GM10248 (cell line): ENCODE data around the gene CA5A.

Experiments used
- CTCF ChIA-PET: fragments of 300-600 bp; sonication (Branson Sonifier 250); formaldehyde crosslinking; extraction: SDS; loops from one replicate; lab custom pipeline; 2021; ENCODE audit warnings: antibody characterized with exemption; lab: Yijun Ruan, JAX
- POLR2A ChIA-PET: fragments of 350-650 bp; sonication (Branson Sonifier 250); formaldehyde crosslinking; extraction: SDS; loops from one replicate; lab custom pipeline; 2020; ENCODE audit warnings: antibody characterized with exemption; lab: Yijun Ruan, JAX
- DNase-seq: peaks from one replicate; pipeline ENCODE4 v3.0.0; 2012; ENCODE audit errors: extremely low spot score
- TF ChIP-seq, protein P1 (sequence below): IDR thresholded peaks from 2 replicates; pipeline ENCODE4 v1.5.1; 2012; ENCODE audit warnings: mild to moderate bottlenecking, low read depth; ENCODE audit errors: extremely low read depth, missing control alignments, control extremely low read depth

CA5A gene

DNA sequence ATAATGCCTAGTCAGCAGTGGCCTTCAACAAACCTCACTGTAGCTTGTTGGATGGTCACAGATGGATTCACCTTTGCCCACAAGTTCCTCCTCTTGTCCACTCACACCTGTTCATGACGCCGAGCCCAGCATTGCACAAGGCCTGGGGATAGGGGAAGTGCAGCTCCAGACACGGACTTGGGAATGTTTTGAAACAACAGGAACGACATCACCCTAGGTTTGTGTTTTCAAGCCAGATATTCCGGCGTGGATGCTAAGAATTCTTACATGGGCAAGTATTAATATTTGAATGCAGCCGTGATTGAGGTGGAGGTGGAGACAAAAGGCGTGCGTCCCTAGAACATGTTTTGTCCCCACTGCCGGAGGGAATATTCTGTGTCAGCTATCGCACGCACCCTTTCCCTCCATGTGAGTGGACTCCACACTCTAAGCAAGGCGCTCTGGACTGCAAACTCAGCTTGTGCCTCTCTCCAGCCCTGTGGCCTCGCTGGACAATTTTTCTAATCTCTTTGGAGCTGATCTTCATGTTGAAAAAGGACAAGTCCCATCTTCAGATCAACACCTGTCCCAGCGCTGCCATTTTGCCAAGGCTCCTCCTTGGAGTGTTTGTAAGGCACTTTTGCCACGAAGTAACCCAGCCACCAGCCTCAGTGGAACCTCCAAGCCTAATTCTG lies 12.9 kb upstream of the CA5A start:
- ChIA-PET CTCF (interaction anchor here (1.1 to 3.9 kb wide), 5 partner anchors 15 to 180 kb away, joined by 3 to 21 read pairs (median 3); no protein-coding TSS in a partner anchor), POLR2A (no interaction called here)
- DNase-seq, result no peak
- TF ChIP-seq, protein P1, sequence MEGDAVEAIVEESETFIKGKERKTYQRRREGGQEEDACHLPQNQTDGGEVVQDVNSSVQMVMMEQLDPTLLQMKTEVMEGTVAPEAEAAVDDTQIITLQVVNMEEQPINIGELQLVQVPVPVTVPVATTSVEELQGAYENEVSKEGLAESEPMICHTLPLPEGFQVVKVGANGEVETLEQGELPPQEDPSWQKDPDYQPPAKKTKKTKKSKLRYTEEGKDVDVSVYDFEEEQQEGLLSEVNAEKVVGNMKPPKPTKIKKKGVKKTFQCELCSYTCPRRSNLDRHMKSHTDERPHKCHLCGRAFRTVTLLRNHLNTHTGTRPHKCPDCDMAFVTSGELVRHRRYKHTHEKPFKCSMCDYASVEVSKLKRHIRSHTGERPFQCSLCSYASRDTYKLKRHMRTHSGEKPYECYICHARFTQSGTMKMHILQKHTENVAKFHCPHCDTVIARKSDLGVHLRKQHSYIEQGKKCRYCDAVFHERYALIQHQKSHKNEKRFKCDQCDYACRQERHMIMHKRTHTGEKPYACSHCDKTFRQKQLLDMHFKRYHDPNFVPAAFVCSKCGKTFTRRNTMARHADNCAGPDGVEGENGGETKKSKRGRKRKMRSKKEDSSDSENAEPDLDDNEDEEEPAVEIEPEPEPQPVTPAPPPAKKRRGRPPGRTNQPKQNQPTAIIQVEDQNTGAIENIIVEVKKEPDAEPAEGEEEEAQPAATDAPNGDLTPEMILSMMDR, result no peak

DNA sequence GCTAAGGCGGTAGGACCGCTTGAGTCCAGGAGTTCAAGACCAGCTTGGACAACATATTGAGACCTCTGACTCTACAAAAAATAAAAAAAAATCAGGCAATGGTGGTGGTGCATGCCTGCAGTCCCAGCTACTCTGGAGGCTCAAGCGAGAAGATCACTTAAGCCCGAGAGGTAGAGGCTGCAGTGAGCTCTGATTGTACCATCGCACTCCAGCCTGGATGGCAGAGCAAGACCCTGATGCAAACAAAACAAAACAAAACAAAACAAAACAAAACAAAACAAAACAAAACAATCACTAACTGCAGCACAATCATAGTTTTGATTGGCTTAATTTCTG lies 12.4 kb upstream of the CA5A start:
- DNase-seq, result no peak
- ChIA-PET CTCF (interaction anchor here (1.1 to 3.9 kb wide), 6 partner anchors 12 to 180 kb away, joined by 3 to 21 read pairs (median 4); partner anchors contain the start of gene CA5A), POLR2A (no interaction called here)
- TF ChIP-seq, protein P1, result no peak

DNA sequence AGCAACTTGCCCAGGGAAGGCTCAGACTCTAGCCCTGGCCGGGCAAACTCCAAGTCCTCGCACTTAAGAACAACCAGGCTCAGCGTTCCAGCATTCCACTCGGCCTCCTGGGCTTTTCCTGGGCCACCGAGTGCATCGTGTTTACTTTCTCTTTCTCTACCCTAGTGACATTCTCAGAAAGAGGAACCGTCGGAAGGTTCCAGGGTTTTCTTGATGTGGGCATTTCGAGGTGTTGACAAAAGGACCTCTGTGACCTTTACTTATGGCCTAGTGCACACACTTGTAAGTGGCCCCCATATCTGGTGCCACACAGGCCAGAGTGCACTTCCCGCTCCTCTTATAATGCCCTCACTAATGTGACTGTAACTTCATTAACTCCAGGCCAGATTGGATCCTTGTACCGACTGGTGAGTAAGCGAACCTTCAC lies 11.8 kb upstream of the CA5A start:
- POLR2A ChIA-PET, result no interaction called here
- TF ChIP-seq, protein P1, result no peak
- CTCF ChIA-PET, result interaction anchor here (1.6 to 3.9 kb wide), 4 partner anchors 12 to 179 kb away, joined by 3 to 21 read pairs (median 6); partner anchors contain the start of gene CA5A
- DNase-seq, result no peak

DNA sequence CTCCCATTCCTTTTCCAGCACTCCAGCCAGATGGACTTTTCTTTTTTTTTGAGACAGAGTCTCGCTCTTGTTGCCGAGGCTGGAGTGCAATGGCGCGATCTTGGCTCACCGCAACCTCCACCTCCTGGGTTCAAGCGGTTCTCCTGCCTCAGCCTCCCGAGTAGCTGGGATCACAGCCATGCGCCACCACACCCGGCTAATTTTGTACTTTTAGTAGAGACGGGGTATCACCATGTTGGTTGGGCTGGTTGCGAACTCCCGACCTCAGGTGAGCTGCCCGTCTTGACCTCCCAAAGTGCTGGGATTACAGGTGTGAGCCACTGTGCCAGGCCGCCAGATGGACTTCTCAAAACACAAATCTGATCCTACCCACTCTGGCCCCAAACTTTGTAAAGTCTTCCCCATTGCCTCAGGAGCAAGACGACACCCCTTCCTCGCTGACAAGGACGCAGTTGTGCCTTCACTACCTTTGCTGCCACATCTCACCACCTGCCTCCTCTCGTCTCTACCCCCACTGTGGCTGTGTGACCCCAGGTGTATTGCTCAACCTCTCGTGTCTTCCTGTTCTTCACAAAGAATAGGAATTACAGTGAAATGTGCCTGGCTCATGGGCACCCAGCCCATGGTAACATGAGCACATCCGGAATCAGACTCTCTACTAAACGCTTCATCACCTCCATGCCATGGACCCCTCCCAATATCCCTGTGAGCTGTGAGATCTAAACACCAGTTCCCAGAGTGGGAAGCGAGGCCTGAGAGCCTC lies 11.2 kb upstream of the CA5A start:
- ChIA-PET CTCF (interaction anchor here (1.6 to 3.9 kb wide), 4 partner anchors 11 to 179 kb away, joined by 3 to 21 read pairs (median 6); partner anchors contain the start of gene CA5A), POLR2A (no interaction called here)

DNA sequence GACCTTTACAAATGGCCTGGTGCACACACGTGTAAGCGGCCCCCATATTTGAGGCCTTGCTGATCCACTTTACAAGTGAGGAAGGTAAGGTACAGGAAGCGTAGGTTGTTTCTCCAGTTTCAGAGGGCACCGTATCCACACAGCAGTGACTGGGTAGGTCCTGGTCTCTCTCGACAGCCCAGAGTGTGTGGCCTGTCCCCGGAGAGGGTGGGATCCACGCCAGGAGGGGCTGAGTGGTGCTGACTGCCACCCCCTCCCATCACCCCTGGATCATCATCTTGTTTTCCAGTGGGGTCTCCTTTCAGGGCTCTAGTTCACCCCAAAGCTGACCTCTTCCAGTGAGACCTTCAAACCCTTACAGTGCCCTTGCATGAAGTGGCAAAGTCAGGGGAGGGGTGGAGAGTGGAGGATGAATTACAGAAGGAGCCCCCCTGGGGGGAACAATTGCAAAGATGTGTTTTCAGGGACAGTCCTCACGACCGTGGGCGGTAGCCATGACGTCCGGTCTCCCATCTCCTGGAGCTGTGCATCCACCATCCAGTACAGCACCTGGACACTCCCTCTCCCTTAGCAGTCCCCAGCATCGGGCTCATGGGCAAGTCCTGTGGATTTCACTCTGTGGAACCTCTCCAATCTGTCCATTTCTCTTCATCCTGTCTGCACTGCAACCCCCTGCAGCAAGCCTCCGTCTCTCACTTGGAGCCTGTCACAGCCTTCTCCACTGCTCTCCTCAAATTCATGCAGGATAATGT lies 10.4 kb upstream of the CA5A start:
- DNase-seq, result no peak
- ChIA-PET CTCF (interaction anchor here (1.7 kb wide), 1 partner anchor 10 kb away, joined by 4 read pairs; the partner anchor contains the start of gene CA5A), POLR2A (no interaction called here)
- TF ChIP-seq, protein P1, result no peak

More for the DNA sequence above, 11.2 kb upstream of the CA5A start:
- TF ChIP-seq, protein P1, result no peak
- DNase-seq, result no peak
